ENCODE data around the gene CD93.

Gene CD93

DNA sequence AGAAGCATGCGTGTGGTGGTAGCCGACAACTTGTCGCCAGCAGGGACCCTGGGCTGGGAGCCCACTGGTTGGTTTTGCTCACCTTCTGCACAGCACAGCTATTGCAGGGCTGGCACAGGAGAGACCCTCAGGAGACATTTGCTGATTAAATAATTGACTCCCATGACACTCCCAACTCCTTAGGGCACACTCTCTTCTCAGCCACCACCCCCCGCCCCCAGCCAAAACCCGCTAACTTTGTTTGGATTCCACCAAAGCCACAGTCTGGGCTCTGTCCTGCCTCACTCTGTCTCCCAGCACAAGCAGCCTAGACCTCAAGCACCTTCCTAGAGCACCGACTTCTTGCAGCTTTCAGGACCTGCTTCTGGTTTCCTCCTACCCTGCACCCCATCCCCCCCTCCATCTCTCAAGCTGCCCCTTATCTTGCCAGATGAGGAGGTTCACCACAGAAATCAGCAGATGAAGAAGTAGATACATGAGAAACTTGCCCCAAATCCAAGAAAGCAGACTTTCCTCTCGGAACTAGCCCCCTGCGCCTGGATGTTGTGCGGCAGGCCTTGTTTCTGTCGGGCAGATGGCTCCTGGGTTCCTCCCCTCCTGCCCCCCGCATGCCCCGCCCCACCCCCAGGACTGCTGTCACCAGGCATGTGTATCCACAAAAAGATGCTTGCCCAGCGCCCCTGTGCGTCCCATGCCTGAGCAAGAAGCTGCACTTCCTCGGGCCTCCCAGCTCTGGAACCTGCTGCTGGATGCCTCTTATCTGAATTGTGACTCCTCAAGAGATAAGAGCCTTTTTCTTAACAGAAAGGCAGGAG lies 35.0 kb upstream of the CD93 start:
- DNase-seq: no peak

DNA sequence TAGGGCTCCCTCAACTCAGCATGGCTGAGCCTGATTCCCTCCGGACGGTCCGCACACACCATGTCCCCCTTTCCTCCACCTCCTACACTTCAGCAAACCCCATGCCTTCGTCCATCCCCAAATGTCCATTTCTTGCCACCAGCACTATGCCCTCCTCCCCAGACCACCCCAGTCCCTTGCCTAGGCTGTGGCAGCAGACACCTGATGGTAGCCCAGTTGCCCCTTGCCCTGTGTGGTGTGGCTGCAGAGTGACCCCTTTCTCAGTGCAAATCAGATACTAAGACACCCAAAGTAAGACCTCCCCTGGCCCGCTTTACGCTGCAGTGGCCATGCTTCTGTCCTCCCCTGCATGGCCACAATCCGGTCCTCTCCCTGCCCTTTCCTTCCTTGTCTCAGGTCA lies 34.1 kb upstream of the CD93 start:
- no peak for DNase-seq

DNA sequence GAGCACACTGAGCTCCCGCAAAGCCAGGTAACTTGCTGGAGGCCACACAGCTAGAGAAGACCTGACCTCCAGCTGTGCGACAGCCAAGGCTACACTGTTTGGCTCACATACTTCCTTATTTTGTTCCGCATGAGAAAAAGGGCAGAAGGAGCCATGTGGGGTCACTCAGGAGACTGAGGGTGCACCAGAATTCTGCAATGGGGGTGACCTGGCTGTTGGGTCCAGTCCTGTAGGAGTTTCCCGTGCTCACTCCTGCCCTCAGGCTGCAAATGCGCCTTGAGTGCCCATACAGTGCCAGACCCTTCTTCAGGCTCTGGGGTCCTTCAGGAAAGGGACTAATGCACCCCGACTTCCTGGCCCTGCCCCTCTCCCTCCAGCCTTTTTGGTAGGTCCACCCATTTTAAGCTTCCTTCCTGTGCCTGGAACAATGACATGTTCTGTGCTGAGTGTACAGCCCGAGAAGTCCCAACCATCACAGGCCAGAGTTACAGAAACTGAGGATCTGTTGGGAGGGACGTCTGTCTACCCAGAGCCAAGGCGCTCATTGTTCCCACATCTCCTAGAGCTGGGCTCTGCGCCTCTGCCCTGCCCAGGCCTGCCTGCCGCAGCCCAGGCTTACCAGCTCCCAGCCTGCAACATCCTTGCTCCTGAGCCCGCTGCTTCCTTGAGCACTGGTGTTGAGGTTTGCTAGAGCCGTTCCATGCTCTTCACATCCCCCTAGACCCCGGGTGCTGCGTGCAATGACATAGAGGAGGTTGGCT lies 33.5 kb upstream of the CD93 start:
- no peak for DNase-seq

DNA sequence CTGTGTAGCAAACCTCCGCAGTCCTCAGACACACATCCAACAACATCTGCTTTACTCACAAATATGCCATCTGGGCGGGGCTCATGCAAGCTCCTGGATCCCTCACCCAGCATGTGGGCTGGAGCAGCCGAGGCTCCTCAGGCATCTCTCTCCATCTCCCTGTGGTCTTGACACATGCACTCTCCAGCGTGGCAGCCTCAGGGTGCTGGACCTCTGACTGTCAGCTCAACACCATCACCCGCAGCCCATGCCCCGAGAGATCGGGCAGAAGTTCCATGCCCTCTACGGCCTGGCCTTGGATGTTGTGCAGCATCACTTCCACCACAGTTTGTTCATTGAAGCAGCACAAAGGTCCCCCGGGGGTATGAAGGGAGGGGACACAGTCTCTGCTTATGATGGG lies 32.6 kb upstream of the CD93 start:
- no peak for DNase-seq

DNA sequence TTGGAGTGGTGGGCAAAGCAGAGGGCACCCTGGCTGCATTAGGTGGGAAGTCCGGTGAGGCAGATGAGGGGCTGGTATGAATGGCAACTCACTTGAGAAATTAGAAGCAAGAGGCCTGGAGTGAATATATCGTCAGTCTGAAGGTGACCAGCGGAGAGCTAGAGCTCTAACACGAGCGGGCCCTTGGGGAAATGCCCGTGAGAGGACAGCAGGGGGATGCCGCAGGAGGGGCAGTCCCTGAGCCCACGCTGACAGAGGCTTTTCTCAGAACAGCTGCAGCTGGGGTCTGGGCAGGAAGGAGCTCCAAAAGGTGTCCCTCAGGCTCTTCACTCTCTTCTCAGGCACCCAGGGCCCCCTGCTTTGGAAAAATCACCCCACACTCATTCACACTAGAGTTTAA lies 32.0 kb upstream of the CD93 start:
- DNase-seq: no peak

DNA sequence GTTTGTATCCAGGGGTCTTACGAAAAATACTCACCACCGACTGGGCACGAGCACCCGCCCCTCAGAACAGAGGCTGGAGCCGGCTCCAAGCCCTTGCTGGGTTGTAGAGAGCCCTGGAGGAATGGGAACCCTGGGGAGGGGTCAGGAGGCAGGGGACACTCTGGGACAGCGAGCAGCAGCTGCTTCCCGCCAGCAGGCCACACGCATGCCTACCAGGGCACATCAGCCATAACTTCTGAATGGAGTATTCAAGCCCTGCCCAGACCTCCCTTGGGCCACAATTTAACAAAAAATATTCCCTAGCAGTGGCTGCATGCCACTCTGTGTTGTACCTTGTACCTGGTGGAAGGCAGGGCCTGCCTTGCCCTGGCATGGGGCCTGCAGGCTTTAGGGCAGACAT lies 31.6 kb upstream of the CD93 start:
- no peak for DNase-seq

DNA sequence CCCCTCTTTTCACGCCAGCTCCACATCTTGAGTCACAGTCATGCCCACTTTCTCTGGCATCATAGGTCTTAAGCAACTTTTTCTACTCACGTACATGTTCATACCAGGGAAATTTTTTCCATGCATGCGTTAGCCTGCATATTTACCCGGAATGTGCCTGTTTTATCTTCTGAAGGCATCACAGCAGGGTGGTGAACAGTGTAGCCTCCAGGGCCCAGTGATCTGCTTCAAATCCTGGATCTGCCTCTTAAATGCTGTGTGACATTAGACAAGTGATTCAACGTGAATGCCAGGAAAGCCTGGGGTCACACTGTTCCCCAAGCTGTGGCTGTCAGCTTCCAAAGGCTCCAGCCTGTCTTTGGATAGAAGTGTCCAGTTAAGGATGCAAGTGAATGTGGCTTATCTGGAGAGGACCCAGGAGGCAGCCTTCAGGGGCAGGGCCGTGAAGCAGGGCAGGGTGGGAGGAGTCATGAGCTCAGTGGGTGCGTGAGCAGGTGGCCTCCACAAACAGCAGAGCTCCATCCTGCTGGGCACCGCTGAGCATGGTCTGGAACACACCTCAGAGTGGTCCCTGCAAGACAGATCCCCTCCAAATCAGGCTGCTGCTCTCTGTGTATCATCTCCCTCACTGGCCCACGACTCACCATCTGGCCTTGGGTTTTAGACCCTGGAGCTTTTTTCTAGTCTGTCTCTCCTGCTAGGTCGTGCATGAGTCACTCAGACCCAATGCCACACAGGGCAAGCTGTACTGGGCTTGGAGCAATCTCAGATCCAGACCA lies 30.4 kb upstream of the CD93 start:
- no peak for DNase-seq

DNA sequence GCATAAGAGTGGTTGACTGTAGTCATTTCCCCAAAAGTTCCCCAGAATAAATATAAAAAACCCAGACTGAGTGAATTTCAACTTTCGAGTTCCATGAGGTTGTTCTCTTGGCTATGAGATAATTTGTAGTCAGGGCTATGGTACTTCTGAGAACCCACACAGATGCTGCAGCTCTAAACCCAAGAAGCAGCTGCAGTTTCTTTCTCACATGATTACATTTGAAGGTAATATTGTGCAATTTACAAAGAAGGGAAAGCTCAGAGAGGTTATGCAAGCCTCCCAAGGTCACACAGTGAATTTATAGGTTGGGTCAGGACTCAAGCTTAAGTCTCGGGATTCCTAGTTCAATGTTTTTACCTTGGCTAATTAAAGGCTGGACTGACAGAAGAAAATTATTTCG lies 29.7 kb upstream of the CD93 start:
- DNase-seq: no peak

DNA sequence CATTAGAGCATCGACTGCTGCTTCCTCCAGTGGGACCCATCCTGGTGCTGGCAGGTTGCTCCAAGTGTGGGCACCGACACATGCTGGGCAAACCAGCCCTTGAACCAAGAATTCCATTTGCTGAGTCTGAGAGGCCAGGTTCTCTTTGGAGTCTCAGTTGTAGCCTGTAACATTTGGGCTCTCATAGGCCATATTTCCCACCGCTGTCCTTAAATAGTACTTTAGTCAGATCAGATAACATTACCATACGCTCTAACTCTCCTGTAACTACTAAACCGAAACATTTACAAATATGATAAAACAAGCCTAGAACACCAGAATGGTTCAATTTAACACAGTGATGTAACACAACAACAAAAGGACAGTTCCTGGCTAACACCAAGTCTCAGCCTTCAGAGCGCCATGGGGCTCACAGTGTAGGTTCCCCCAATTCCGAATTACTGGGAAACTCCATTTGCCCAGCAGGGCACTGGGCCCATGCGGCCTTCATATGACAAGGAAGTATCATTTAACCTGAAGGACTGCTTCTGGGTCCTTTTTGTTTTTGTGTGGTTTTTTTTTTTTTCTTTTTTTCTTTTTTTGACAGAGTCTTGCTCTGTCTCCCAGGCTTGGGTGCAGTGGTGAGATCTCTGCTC lies 28.4 kb upstream of the CD93 start:
- no peak for DNase-seq

DNA sequence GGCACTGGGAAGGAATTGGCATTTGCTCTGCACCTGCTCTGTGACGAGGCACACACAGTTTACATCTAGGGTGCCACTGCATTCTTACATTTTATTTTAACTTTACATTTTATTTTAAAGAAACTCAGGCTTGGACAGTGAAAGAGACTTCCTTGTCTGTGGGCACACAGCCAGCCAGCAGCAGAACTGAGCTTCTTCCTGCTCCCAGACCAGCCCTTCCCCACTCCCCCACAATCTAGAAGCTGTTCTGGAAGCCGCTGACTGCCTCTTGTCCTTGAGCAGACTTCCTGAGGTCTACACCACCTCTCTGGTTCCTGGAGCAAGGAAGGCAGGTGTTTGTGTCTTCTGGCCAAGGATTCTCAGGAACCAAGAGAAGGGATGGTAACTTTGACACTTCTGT lies 27.9 kb upstream of the CD93 start:
- DNase-seq: peak in 8 of 56 donors; percentile 5 to 27 (median 11)

DNA sequence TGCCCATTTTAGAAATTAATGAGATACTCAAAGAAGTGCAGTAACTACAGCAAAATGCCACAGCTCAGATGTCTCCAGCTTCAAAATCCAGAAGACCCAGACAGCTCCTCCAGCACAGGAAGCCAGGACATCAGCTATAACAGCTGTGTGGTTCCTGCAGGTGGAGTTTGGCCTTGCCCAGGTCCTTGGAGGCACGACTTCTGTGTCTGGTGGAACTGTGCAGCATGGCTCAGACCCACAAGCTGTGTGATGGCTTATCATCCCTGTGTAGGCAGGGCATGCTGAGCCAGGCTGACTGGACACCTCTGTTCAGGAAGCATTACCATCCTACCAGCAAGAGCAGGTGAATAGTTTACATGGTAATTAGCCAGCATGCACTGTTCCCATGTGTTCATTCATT lies 26.5 kb upstream of the CD93 start:
- DNase-seq: no peak

DNA sequence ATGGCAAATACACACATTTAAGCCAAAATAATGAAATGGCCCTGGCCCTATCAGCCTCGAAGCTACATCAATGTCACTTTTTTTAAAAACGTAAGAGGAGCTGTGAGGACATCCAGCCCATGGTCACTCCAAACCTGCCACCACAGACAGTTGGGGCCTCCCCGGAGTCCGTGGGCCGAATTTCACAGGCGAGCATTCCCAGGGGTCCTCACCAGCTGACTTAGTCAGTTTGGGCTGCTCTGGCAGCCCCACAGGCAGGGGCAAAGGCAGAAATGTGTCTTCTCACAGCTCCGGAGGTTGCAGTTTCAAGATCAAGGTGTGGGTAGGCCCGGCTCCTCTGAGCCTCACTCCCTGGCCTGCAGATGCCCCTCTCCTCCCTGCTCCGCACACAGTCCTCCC lies 25.8 kb upstream of the CD93 start:
- DNase-seq: no peak

DNA sequence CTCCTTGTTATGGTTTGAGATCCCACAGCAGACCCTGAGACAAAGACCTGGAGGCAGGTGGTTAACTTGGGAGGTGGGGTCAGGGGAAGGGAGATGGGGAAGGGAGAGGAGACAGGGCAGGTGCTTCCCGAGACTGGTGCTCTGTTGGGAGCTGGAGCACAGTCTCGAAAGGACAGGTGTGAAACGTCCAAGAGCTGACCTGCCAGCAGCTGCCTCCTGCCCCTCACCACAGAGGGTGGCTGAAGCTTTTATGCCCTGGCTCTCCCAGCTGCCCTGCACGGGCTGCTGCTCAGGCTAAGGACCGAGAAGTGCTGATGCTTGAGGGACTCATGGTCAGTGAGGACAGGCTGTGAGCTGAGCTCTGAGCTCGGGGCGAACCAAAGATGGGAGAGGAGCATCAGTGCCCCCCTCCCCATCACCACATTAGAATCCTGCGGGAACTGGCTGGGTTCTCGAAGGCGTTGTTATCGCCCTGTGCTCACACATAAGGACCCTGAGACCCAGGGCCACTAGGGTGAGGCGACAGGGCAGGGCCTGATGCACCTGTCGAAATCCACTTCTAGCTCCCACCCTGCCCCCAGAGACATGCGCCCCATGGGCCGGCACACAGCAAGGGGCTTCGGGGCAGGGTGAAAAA lies 25.3 kb upstream of the CD93 start:
- DNase-seq: no peak

DNA sequence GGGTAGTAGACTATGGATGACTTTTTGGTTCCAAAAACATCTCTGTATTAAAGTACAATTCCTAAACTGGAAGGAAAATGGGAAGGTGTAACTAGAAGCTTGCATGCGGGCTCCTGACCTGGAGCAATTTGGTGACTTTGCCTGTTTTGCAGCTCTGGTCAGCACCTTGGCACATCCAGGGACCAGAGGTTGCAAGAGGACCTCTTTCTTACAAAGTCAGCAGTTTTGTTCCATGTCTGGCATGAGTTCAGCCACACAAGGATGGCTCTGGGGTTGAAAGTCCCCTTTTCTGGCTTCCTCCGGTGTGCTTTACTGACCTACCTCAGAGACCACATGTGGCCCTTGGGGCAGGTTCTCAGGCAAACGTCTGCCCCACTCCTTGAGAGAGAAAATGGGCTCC lies 22.7 kb upstream of the CD93 start:
- no peak for DNase-seq

DNA sequence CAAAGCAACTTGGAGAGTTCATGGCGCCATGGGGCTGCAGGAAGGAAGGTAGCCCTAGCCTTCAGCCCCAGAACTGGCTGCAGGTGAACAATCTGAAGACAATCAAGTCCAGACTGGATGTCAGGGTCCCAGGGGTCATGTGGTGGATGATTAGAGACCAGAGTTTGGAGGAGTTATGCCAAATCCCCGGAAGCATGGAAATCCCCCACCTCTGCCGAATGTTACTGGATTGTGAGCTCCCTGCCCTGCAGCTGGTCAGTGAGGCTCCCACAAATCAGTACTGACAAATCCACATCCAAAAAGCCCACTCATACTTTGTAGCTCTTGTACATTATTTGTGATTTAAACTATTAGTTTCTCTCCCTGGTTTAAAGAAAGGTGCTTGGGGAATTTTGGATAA lies 21.3 kb upstream of the CD93 start:
- DNase-seq: no peak

DNA sequence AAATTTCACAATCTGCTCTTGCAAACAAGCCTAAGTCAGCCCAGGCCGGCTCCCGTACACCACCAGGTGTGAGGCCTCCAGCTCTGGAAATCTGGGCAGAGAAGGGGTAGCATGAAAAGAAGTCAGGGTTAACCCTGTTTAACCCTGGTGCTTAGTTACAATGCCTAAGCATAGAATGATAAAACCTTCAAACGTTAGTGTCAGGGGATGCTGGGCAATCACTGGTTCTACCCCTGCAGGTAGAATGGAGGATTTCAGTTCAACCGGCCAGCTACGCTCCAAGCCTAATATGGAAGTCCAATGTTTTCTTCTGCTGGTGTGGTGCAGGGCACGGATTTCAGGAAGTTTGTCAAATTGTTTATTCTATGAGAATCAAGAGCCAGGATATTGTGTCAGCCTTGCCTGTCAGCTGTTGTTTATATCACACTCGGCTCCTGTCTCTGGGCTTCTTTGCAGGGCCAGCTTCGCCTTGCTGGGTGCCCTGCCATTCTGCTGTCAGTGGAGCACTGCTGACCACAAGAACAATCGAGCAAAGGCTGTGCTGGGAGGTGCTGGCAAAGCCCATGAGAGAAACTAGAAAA lies 20.2 kb upstream of the CD93 start:
- DNase-seq: no peak

DNA sequence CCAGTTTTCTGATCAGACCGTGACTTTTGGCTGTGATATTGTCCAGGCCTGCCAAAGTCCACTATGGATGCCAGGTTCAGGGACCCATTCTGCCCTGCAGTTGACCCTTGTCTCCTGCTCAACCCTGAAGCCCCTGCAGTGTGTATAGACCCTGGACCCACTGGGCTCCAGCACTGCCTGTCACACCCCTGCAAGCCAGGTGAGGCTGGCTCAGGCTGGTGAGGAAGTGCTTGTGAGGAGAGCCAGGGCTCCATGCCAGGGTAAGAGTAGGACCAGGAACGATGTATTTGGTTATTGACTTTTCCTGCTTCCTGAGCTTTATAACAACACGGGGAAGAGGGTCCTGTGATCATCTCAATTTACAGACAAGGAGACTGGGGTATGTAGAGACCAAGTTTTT lies 19.1 kb upstream of the CD93 start:
- no peak for DNase-seq

DNA sequence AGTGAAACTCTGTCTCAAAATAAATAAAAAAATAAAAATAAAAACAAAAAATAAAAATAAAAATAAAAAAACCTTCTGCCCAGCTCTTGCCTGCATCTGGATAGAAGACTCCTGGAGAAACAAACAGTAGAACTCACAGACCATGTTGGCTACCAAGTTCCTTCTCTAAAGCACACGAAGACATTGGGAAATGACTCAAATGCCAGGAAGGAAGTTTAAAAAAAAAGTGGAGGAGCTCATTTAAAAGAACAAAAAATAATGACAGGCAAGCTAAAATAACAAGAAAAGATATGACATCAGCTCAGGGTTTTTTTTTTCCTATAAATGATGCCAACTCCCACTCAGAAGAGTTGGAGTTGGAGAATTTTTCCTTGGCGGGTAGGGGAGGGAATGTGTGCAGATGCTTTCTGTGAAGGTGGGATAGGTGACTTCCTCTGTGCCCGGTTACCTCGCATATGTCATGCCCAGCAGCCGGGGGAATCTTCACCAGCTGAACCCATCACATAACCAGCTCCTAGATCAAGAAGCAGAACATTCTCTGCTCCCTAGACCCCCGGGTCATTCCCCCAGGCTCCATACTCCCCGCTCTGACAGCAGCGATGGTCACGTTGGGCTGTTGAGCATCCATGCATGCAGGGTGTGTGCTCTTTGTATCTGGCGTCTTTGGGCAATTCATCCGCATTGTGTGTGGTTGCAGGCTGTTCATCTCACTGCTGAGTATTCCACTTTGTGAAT lies 17.3 kb upstream of the CD93 start:
- no peak for DNase-seq

DNA sequence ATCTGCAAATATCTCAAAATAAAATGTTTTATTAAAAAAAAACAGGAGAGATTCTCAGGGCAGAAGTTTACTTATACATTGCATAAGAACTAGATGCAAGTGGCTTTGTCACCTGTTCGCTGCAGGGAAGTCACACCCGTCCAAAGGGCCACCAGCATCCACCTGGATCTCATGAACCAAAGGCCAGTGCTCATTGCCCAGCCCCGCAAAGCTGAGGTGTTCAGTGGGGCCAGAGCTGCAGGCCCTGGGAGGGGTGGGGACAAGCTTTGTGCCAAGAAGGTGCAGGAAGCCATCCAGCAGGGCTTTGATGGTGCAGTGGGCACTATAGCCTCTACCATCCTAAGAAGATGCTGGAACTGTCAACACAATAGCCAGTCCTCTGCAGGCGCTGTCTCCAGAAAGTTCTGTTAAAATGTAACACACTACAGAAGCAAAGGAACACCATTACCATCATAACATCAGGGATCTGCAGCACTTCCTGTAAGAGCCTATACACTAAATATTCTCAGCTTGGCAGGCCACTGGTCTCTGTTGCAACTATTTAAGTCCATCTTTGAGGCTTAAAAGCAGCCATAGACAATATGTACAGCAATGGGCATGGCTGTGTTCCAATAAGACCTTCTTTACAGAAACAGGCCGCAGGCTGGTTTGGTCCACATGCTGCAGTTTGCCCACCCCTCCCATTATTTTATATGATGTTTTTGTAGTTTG lies 15.7 kb upstream of the CD93 start:
- DNase-seq: no peak

DNA sequence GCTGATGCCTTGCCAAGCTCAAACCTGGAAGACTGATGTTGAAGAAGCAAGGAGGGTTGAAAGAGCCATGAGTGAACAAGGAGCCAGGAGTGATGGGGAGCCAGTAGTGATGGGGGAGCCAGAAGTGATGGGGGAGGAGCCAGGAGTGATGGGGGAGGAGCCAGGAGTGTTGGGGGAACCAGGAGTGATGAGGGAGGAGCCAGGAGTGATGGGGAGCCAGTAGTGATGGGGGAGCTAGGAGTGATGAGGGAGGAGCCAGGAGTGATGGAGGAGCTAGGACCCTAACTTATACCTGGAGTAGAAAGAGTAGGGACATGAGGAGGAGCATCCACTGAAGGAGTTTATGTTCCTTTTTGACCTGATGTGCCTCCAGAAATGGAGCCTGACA lies 14.6 kb upstream of the CD93 start:
- DNase-seq: peak in 13 of 56 donors; percentile 9 to 64 (median 40)

Measured in nucleus accumbens (tissue), 56 donors.